Activated T-cell treated with anti-CD3 and anti-CD28 coated beads for 24 hours (primary cell): ENCODE results near the gene DENND2C.

Source experiments
- DNase-seq: peaks from one replicate; pipeline ENCODE4 v3.0.0-alpha.2; 2020; ENCODE audit warnings: low read depth

Gene DENND2C

DNA sequence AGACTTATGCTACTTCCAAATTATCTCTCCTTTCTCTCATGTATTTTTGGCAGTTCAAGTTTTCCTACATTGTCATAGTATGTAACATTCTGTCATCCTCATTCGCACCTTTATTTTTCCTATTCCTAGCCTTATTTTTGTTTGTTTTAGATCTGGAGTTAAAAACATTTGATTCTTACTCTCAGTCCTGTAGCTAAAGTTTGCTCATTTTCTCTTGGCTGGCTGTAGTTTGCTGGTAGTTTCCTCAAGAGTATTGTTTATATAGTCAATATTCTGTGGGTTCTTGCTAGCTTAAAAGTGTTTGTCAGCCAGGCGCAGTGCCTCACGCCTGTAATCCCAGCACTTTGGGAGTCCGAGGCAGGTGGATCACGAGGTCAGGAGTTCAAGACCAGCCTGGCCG lies 129.0 kb downstream of the DENND2C start:
- no peak for DNase-seq

DNA sequence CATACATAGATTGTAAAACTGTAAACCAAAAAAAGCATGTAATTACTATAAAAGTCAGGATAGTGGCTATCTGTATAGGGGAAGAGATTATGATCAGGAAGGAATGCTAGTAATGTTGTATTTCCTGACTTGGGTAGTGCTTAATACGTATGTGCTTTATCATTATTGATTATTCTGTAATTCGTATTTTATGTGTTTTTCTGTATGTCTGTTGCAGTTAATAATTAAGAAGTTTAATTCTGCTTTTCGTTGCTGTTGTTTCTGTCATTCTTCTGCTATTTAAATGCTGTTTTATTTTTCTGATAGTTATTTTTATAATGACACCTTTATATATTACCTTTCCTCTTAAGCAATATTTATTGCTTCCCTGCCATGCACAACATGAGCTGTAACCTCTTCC lies 129.6 kb downstream of the DENND2C start:
- no peak for DNase-seq

DNA sequence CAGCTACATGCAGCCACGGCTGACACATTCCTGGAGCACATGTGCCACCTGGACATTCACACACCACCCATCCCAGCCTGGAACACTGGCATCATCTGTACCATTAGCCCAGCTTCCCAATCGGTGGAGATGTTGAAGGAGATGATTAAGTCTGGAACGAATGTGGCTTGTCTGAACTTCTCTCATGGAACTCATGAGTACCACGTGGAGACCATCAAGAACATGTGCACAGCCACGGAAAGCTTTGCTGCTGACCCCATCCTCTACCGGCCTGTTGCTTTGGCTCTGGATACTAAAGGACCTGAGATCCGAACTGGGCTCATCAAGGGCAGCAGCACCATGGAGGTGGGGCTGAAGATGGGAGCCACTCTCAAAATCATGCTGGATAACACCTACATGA lies 133.8 kb downstream of the DENND2C start:
- no peak for DNase-seq

DNA sequence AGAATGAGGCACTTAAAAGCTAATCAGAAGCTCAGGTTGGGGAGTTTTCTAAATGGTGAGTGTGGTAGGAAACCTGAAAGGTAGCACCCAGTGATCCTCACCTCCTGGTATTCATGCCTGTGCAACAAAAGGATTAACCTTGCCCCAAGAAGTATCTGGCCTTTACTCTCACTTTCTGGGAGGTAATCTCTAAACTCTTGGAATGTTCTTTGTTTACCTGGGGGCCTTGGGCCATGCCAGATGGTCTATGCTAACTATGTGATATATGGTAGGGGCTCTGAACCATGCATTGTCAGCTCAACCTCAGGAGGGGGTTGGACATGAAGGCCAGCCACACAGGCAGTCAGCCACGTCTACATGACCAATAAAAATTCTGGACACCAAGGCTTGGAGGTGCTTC lies 134.4 kb downstream of the DENND2C start:
- no peak for DNase-seq
